ENCODE measurements around the gene AWAT1.
"Not testable (repeated sequence)": the region's sequence is repeated elsewhere in the genome, so short reads cannot be mapped to it uniquely, and the experiment has no call there.

The AWAT1 gene

GRCh38 chrX:70234355-70234754, at the start of gene AWAT1:
Gene AWAT1 (plus strand): TSS chrX:70234655. CDS start chrX:70234696, 41 bp downstream.
- in situ Hi-C loops (cut with MboI; ENCODE audit: low sequenced_read_pairs), result no loop called here

- in situ Hi-C loops (cut with MboI; ENCODE audit: low sequenced_read_pairs), result no loop called here
These were observed 44.2 kb upstream of the AWAT1 start for GRCh38 chrX:70190225-70190624.

- in situ Hi-C loops (cut with MboI; ENCODE audit: low sequenced_read_pairs), result no loop called here
These were observed 37.3 kb upstream of the AWAT1 start for GRCh38 chrX:70196961-70197720.

- in situ Hi-C loops (cut with MboI; ENCODE audit: low sequenced_read_pairs), result no loop called here
These were observed 32.7 kb upstream of the AWAT1 start for GRCh38 chrX:70201732-70202131.

GRCh38 chrX:70208479-70208878, 26.0 kb upstream of the AWAT1 start:
- in situ Hi-C loops (cut with MboI; ENCODE audit: low sequenced_read_pairs), result no loop called here

GRCh38 chrX:70209570-70209969, 24.9 kb upstream of the AWAT1 start:
- in situ Hi-C loops (cut with MboI; ENCODE audit: low sequenced_read_pairs), result not testable (repeated sequence)

GRCh38 chrX:70219938-70220764, 14.3 kb upstream of the AWAT1 start:
- in situ Hi-C loops (cut with MboI; ENCODE audit: low sequenced_read_pairs), result no loop called here

- in situ Hi-C loops (cut with MboI; ENCODE audit: low sequenced_read_pairs), result no loop called here
These were observed 8.4 kb upstream of the AWAT1 start for GRCh38 chrX:70226048-70226447.

- in situ Hi-C loops (cut with MboI; ENCODE audit: low sequenced_read_pairs), result no loop called here
These were observed 7.8 kb upstream of the AWAT1 start for GRCh38 chrX:70226687-70227086.

- in situ Hi-C loops (cut with MboI; ENCODE audit: low sequenced_read_pairs), result no loop called here
These were observed 2.8 kb upstream of the AWAT1 start for GRCh38 chrX:70231666-70232065.

- in situ Hi-C loops (cut with MboI; ENCODE audit: low sequenced_read_pairs), result no loop called here
These were observed 6.3 kb downstream of the AWAT1 start for GRCh38 chrX:70240751-70241150.

- in situ Hi-C loops (cut with MboI; ENCODE audit: low sequenced_read_pairs), result no loop called here
These were observed 7.0 kb downstream of the AWAT1 start for GRCh38 chrX:70241501-70241900.

GRCh38 chrX:70243601-70244000, 9.1 kb downstream of the AWAT1 start:
- in situ Hi-C loops (cut with MboI; ENCODE audit: low sequenced_read_pairs), result not testable (repeated sequence)

- in situ Hi-C loops (cut with MboI; ENCODE audit: low sequenced_read_pairs), result no loop called here
These were observed 10.4 kb downstream of the AWAT1 start for GRCh38 chrX:70244881-70245280.

GRCh38 chrX:70247252-70247651, 12.8 kb downstream of the AWAT1 start:
- in situ Hi-C loops (cut with MboI; ENCODE audit: low sequenced_read_pairs), result no loop called here

GRCh38 chrX:70252491-70252890, 18.0 kb downstream of the AWAT1 start:
- in situ Hi-C loops (cut with MboI; ENCODE audit: low sequenced_read_pairs), result no loop called here

- in situ Hi-C loops (cut with MboI; ENCODE audit: low sequenced_read_pairs), result no loop called here
These were observed 19.1 kb downstream of the AWAT1 start for GRCh38 chrX:70253377-70254062.

GRCh38 chrX:70254063-70254400, 19.6 kb downstream of the AWAT1 start:
- in situ Hi-C loops (cut with MboI; ENCODE audit: low sequenced_read_pairs), result no loop called here

GRCh38 chrX:70254909-70255308, 20.5 kb downstream of the AWAT1 start:
- in situ Hi-C loops (cut with MboI; ENCODE audit: low sequenced_read_pairs), result no loop called here

- in situ Hi-C loops (cut with MboI; ENCODE audit: low sequenced_read_pairs), result no loop called here
These were observed 21.0 kb downstream of the AWAT1 start for GRCh38 chrX:70255452-70255851.

- in situ Hi-C loops (cut with MboI; ENCODE audit: low sequenced_read_pairs), result no loop called here
These were observed 23.2 kb downstream of the AWAT1 start for GRCh38 chrX:70257423-70258288.

All from hTERT RPE-1 (cell line).